Forelimb muscle (tissue), 1 donor: ENCODE data around the gene CENPP. TPM values are rescaled to one million over a fixed set of nuclear protein-coding genes. Genes with fewer than 3 reads are reported as not detected.

Experiments used
- DNase-seq: peaks from one replicate; pipeline ENCODE4 v3.0.0-alpha.2; 2013; ENCODE audit warnings: low read depth
- polyA plus RNA-seq: library from polyadenylated mRNA; unstranded; fragments of 120-200 nt; gene quantifications from one replicate; pipeline ENCODE4 v1.2.1, GENCODE V29; 2013; ENCODE audit not compliant: insufficient read length

The CENPP gene
- polyA plus RNA-seq, 1 donor, result 3.9 TPM

DNA sequence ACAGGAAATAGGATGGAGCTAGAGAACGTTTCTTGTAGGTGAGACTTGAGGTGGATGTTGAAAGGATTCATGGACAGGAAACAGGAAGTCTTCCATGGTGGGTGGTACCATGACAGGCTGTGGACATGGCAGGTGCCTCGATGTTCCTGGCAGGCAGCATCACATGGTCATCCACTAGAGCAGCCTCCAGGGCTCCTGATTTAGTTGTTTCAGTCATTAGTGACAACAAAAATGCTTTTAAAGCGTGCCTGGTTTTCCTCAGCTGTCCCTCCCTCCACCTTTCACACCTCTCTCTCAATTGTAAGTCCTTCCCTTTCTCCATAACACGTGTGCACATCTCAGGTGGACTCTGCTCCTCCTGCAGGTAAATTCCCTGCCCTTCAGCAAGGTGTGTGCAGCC is 181.7 kb downstream of the CENPP start:
- DNase-seq, result no peak

DNA sequence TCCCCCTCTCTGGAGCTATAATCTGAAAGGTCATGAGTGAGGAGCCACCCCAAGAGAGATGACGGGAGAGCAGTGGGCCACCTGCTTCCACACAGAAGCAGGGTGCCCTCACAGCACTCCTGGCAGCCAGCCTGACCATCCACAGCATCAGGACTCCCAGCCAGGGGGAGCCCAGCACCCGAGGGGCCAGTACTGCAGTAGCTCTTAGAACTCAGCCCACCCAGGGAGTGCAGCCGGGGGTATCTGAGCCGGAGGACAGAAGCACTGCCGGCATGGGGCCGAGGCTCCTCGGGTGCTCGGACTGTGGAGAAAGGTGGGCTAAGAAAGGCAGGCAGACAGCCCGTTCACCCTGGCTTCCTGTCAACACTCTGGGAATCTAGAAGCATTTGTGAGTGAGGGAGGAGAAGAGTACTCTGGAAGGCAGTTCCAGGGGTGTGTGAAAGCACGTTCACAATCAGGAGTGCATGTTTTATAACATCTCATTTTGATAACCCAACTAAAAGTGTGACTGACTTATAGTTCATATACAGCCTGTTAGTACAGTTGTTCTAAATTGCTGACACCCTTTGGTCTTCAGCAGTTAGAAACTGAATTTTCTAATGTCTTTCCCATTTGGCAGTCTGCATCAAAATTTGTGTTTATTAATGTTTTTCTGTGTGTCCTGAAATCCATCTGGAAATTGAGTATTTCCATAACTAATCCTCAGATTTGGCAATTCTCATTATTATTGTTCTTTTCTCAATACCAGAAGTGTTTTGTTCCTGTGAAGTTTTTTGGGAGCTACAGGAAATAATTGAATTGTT is 182.5 kb downstream of the CENPP start:
- DNase-seq, result no peak

DNA sequence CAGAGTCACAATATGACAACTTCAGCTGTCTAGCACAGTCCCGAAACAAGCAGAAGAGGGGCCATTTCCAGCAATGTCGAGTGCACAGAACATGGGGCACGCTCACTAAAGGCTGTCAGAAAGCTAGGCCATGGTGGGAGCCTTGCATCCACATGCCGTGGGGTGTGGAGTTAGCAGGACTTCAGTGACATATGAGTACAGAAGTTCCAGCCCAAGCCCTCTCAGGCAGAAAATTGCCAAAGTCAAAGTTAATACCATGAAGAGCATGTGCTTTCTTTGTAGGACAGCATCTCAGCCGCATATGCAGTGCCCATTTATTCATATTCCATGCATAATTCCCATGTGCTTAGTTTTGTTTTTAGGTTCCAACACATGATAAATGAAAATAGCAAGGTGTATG is 183.3 kb downstream of the CENPP start:
- no peak for DNase-seq

DNA sequence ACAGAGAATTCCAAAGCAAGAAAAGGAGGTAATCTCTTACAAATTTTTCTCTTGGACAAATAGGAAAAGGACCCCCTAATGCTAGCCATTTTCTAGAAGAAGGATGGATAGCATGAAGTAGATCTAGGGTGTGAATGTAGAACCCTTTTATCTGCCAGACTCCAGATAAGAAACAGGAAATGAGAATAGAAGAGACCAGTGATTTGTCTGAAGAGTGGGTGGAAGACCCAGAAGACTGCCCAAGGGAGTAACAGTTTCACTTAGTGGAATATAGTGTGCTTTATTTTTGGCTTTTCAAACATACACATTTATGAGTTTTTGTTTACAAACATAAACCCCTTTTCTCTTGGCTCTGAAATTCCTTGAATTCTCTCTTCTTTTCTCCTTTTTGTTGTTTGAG is 185.0 kb downstream of the CENPP start:
- DNase-seq, result no peak

DNA sequence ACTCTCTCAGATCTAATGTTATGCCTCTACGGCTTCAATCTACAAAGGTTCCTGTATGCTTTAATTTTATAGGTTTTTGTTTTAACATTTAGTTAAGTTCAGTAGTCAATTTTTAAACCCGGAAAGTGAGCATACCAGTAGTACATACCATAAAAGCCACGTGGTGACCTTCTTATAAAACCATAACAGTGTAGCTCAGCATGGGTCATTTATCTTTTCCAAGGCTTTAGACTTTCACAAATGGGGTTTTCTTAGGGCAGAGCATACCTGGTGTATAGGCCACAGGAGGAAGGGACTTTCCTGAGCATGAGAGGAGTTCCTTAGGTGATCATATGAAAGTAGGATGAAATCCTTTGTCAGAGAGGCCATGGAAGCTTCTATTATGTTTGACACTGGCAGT is 186.9 kb downstream of the CENPP start:
- DNase-seq, result no peak

DNA sequence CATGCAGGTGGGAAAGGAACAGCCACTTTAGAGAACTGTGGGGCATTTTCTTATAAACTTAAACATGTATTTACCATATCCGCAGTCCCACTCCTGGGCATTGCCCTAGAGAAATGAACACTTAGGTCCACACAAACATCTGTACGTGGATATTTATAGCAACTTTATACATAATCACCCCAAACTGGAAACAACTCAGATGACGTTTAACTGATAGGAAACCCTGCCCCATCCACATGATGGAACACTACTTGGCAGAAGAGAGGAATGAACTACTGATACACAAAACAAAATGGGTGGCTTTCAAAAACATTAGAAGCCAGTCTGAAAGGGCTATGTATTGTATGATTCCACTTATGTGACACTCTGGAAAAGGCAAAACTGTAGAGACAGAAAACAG is 187.6 kb downstream of the CENPP start:
- no peak for DNase-seq

DNA sequence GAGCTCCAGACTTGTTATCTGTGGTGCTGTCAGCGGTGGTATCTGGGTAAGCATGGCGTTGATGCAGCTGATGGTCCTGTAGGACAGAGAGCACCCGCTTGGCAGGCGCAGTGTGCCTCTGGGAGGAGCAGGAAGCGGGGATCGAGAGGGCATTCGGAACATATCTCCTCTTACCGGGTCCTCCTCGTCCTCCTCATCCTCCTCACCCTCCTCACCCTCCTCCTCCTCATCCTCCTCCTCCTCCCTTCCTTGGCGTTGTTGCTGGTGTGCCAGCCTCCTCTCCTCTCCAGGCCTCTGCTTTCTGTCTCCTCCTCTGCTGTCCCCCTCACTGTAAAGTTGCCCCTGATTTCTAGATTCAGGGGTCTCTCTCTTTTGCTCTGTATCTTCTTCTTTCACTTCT is 188.9 kb downstream of the CENPP start:
- no peak for DNase-seq

DNA sequence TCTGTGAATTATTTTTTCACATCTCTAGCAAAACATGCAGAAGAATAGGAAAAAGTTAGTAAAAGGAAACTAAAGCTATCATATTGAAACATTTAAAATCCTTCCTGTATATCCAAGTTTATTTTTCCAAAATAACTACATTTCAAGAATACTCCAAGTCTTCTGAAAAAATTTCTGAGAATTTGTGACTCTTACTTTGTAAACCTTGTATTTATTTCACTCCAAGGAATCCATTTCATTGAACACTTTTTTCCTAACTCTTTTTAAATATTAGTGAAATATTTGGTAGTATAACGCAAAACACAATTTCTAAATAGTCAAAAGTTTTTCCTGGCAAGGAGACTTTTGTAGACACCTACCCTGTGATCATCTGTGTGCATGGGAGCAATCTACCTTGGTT is 190.8 kb downstream of the CENPP start:
- no peak for DNase-seq

DNA sequence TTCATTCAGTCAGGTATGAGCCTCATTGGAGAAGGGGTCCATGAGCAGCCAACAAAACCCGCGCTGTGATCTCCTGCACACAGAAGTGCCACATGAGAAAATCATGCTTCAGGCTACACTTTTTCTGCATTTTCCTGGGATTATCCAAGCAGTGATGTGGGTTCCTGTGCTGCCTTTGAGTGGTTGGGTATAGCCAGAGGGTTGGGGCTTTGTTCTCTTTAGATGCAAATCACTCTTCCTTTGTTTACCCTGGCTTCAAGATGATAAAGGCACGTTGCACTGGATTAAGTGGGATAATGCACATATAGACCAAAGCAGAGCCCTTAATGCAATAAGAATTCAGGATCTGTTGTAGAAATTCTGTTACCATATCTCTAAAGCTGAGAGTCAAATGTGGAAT is 191.3 kb downstream of the CENPP start:
- DNase-seq, result no peak

DNA sequence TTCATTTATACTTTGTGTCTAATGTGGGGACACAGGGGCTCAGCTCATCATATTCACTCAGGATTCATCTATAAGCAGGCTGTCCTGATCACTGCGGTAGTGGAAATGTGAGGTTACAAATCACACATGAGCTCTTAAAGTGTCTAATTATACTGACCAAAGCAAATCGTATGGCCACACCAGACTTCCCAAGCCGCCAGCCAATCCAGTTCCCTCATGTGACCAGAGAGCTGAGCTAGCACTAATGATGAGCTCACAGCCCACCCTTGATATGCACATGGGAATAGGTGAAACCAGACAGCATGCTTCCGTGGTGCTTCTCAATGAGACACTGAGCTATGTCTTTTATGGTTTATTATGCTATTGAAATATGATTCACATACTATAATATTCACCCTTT is 192.4 kb downstream of the CENPP start:
- no peak for DNase-seq

DNA sequence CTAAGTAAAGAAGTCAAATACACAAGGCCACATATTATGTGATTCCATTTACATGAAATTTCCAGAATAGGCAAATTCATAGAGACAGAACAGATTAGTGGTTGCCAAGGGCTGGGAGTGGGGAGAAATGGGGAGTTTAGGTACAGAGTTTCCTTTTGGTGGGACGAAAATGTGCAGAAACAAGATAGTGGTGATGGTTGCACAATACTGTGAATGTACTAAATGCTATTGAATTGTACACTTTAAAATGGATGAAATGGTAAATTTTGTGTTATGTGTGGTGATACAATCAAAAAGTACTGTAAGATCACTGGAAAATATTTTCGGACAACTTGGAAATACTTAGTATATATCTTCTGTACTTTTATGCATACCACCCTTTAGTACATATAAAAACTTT is 195.1 kb downstream of the CENPP start:
- no peak for DNase-seq

DNA sequence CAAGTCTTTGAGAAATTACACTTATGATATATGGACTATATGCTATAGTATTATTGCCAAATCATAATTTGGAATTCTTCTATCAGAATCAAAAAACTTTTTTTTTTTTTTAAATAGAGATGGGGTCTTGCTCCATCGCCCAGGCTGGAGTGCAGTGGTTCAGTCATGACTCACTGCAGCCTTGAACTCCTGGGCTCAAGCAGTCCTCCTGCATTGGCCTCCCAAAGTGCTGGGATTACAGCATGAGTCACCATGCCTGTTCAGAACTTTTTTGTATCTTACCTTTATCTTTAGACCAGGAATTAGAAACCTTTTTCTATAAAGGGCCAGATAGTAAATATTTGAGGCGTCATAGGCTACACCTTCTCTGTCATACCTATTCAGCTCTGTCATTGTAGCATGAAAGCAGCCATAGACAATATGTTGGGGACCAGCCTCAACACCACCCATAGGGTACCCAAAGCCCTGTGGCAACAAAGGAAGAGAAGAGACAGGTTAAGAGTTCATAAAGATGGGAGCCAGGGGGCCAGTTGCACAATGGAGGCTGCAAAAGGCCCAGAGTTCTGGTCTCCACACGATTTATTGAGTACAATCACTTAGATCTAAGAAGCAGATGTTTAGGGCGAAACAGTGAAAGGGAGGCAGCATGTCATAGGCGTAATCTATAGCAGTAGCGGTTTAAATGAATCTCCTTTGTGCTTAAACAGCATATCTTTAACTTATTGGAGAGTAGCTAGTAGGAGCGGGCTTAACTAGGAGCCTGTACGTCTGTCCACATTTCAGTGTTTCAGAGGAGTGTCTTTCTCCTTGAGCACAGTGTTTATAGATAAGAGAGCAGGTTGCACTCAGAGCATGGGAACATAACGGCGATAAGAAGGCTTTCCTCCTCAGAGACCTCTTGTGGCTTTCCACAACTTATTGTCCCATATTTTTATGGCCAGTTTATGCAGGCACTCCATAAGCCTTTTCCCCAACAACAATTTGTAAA is 197.5 kb downstream of the CENPP start:
- DNase-seq, result no peak

DNA sequence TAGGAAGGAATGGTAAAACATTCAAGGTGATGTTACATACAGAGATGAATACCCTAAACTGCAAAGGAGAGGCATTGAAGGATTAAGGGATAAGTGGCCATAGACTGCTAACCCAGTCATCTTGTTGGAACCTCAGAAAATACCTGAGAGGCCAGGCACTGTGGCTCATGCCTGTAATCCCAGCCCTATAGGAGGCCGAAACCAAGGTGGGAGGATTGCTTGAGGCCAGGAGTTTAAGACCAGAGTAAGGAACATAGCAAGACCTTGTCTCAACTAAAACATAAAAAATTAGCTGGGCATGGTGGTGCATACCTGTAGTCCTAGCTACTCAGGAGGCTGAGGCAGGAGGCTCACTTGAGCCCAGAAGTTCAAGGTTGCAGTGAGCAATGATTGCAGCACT is 199.1 kb downstream of the CENPP start:
- no peak for DNase-seq

DNA sequence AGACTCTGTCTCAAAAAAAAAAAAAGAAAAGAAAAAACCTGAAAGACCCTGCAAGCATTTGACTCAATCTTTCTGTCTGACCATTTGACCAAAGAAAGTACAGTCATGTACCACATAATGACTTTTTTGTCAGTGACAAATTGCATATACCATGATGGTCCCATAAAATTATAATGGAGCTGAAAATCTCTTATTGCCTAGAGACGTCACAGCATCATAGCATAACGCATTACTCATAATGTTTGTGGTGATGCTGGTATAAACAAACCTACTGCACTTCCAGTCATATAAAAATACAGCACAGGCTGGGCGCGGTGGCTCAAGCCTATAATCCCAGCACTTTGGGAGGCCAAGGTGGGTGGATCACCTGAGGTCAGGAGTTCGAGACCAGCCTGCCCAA is 199.6 kb downstream of the CENPP start:
- no peak for DNase-seq

DNA sequence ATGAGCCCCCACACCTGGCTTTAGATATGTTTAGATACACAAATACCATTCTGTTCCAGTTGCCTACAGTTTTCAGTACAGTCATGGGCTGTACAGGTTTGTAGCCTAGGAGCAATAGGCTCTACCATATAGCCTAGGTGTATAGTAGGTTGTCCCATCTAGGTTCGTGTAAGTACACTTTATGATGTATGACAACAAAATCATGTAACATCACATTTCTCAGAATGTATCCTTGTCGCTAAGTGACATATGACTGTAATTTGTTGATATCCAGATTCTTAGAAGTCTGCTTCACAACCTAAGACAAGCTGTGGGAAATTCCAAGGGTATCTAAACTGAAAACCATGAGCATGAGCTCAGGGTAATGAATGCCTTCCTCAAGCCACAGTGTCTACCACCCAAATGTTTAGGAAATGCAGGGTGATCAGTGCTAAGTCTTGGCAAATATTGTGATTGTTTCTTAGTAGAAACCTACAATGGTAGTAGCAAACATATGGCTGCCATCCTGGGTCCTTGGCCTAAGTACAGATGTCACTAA is 201.6 kb downstream of the CENPP start:
- DNase-seq, result no peak

DNA sequence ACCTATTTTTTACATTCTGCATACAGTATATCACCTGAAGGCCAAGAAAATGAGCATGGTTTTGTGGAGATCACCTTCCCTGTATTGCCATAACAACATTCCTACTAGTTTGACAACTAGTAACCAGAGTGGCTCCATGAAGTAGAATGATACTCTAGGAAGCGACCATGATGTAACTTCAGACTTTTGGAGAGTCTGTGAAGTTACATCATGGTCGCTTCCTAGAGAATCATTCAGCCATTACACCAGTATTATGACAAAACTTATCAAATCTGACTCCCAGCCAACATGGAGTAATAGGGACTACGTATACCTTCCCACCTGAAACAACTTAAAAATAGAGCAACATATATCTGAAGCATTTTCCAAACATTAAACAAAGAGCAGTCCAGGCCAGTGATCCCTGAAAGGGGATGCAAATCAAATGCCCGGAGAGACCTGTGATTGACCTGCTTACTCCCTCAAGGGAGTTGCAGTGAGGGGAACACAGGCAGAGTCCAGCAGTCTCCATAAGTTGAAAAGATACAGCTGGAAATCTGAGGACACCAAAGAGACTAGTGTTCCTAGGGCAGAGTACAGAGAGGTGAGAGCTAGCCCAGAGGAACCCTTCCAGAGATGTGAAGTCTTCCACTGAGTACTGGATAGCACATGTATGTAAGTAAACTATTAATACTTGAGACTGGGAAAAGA is 202.2 kb downstream of the CENPP start:
- DNase-seq, result no peak

DNA sequence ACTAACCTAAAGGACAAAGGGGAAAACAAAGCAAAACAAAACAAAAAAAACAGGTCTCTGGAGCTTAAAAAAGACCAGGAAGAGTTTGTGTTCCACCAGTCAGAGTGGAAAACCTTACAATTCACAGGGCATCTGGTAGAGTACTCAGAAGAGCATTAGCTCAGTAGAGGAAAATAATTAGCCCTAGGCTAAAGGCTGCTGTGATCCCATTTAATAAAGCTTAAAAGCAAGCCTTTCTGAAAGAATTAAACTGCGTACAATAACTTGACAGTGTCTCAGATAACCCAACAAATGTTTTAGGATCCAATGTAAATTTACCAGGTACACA is 202.7 kb downstream of the CENPP start:
- no peak for DNase-seq

DNA sequence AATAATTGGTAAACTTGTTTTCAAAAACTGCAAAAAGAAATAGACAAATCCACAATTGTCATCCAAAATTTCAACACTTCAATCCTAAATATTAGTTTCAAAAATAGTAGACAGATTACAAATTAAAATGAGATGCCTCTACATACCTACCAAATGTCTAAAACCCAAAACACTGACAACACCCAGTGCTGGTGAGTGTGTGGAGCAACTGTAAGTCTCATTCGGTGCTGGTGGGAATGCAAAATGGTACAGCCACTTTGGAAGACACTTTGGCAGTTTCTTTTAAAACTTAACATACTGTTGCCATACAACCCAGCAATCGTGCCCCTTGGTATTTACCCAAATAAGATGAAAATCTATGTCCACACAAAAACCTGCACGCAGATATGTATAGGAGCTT is 203.4 kb downstream of the CENPP start:
- no peak for DNase-seq

DNA sequence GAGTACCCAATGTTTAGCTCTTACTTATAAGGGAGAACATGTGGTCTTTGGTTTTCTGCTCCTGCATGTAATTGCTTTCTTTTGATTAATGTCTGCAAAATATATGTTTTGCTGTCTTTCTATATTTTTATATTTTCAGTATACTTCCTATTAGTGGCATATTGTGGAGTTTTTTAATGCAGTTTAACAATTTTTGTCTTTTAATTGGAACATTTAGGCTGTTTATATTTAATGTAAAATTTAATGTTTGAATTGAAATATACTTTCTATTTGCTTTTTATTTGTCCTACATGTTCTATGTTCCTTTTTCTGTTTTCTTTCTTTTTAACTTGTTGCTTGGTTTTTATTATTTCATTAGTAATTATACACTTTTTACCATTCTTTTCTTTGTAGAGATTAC is 205.1 kb downstream of the CENPP start:
- no peak for DNase-seq

DNA sequence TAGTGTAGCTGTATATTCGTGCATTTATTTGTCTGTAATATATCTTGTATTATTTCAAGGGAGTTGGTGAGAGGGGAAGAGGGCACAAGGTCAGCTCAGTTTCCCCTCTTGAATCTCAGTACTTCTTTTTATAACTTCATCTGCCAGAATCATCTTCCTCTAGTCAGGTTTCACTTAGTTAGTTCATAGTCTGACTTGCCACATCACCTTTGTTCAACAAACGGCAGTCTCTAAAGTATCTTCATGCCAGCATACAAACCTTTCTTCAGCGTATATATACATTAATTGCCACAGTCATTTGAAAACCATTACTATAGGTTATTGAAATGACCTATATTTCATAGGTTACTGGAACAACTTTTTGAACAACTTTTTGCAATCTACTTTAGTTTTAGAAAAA is 208.5 kb downstream of the CENPP start:
- DNase-seq, result no peak

DNA sequence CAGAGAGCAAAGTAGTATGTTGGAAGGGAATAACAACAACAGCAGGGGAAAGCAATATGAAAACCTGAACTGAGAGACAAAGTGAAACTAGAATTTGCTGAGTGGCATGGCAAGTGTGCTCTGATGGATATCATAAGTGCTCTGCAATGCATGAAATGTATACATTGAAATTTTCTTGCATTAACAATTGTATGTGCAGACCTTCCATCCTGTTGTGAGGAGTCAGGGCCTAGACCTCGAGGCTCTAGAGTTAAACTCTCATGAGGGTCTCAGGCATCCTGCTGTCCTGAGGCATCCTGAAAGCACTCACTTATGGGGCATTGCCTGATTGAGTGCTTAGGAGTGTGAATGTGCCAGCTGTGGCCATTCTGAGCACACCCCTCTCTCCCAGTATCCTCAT is 208.9 kb downstream of the CENPP start:
- no peak for DNase-seq
